Hepatocyte (in vitro differentiated cells): Measurements from ENCODE around the gene ZNF283. TPM values are rescaled to one million over a fixed set of nuclear protein-coding genes. Genes with fewer than 3 reads are reported as not detected.
A peak's percentile ranks its signal among the peaks of the same experiment; 100 is the strongest.

ENCODE experiments used
- DNase-seq: peaks from one replicate; pipeline ENCODE4 v3.0.0-alpha.2; 2016; ENCODE audit warnings: low spot score
- H2AFZ ChIP-seq: fragments of 200-600 bp; sonication (generic); 2 replicates; pipeline ENCODE4 v1.6.0; 2016; ENCODE audit warnings: antibody characterized with exemption, mild to moderate bottlenecking
- H3K27ac ChIP-seq: fragments of 200-600 bp; sonication (generic); 2 replicates; pipeline ENCODE4 v1.5.1; 2016; ENCODE audit warnings: mild to moderate bottlenecking
- H3K27me3 ChIP-seq: fragments of 200-600 bp; sonication (generic); 2 replicates; pipeline ENCODE4 v1.6.1; 2016
- H3K36me3 ChIP-seq: fragments of 200-600 bp; sonication (generic); replicated peaks from 2 replicates; pipeline ENCODE4 v1.5.1; 2016; ENCODE audit warnings: low read depth; ENCODE audit not compliant: insufficient read depth
- H3K4me1 ChIP-seq: fragments of 200-600 bp; sonication (generic); 2 replicates; pipeline ENCODE4 v1.5.1; 2016; ENCODE audit warnings: mild to moderate bottlenecking, moderate library complexity; ENCODE audit not compliant: insufficient read depth
- H3K4me2 ChIP-seq: fragments of 200-600 bp; sonication (generic); 2 replicates; pipeline ENCODE4 v1.6.0; 2016
- H3K4me3 ChIP-seq: fragments of 200-600 bp; sonication (generic); 2 replicates; pipeline ENCODE4 v1.5.1; 2016; ENCODE audit warnings: mild to moderate bottlenecking
- H3K79me2 ChIP-seq: fragments of 200-600 bp; sonication (generic); 2 replicates; pipeline ENCODE4 v1.6.0; 2017; ENCODE audit warnings: mild to moderate bottlenecking
- H3K9me2 ChIP-seq: fragments of 200-600 bp; sonication (generic); replicated peaks from 2 replicates; pipeline ENCODE4 v1.6.0; 2017; ENCODE audit warnings: mild to moderate bottlenecking; ENCODE audit not compliant: insufficient read depth
- H3K9me3 ChIP-seq: fragments of 200-600 bp; sonication (generic); 2 replicates; pipeline ENCODE4 v1.5.1; 2016; ENCODE audit warnings: low read depth, mild to moderate bottlenecking
- H4K20me1 ChIP-seq: fragments of 200-600 bp; sonication (generic); 2 replicates; pipeline ENCODE4 v1.6.0; 2016; ENCODE audit warnings: mild to moderate bottlenecking; ENCODE audit not compliant: insufficient read depth, poor library complexity, severe bottlenecking
- CTCF ChIP-seq: fragments of 200-600 bp; sonication (generic); IDR thresholded peaks from 2 replicates; pipeline ENCODE4 v1.5.1; 2016; ENCODE audit warnings: antibody characterized with exemption, mild to moderate bottlenecking; ENCODE audit not compliant: poor library complexity
- EZH2 ChIP-seq: fragments of 200-600 bp; sonication (generic); IDR thresholded peaks from 2 replicates; pipeline ENCODE4 v1.6.1; 2016; ENCODE audit warnings: antibody characterized with exemption, mild to moderate bottlenecking, borderline replicate concordance
- EZH2phosphoT487 ChIP-seq: fragments of 200-600 bp; sonication (generic); IDR thresholded peaks from one replicate; pipeline ENCODE4 v1.6.1; 2018; ENCODE audit warnings: antibody characterized with exemption, mild to moderate bottlenecking, low read depth, moderate library complexity; ENCODE audit not compliant: unreplicated experiment, severe bottlenecking
- WGBS: methylation state at CpG from one replicate; pipeline ENCODE4 v1.1.6; 2016; ENCODE audit warnings: low lambda C conversion rate; ENCODE audit errors: missing lambda C conversion rate; 5-methylcytosine and 5-hydroxymethylcytosine counted together
- polyA plus RNA-seq: library from polyadenylated mRNA; unstranded; fragments of >200 nt; fragmentation: Nextera tagmentation; extraction: Ambion mirVana; gene quantifications from 2 replicates; pipeline ENCODE4 v1.2.1, GENCODE V29; 2016
- total RNA-seq: library from RNA; depleted of rRNA; stranded (reverse); fragments of >200 nt; gene quantifications from 2 replicates; pipeline ENCODE4 v1.2.3, GENCODE V29; 2014

The ZNF283 gene
- total and polyA plus RNA-seq, 2 experiments from 2014 or later: 1.8 to 10.7 TPM

- Histone ChIP-seq H3K79me2 (no peaks in the 10 kb centered on the region), H3K4me3 (no peak overlapping the region)
These were observed 47.3 kb upstream of the ZNF283 start for GRCh38 chr19:43779820-43780219.

GRCh38 chr19:43780706-43781525, 46.2 kb upstream of the ZNF283 start, which contains the start of gene KCNN4:
KCNN4 (minus strand) TSS chr19:43780973; CDS start chr19:43780861, 112 bp downstream.
- TF ChIP-seq EZH2: no peak
- TF ChIP-seq CTCF: no peak
- WGBS: 62% methylated on average over 17 of the region's 19 CpGs
- no peak within 1 kb of the TSS for H2AFZ ChIP-seq
- no peak within 1 kb of the TSS for H3K4me3 ChIP-seq
- H3K4me1 ChIP-seq: no peaks in the 10 kb centered on the region
- no peaks in the 10 kb centered on the region for H3K9me3 ChIP-seq
- DNase-seq: peak; percentile 58
- no peaks in the 10 kb centered on the region for H3K9me2 ChIP-seq
- no peaks in the 10 kb centered on the region for H4K20me1 ChIP-seq
- H3K79me2 ChIP-seq: no peaks in the 10 kb centered on the region
- no peak within 1 kb of the TSS for H3K27ac ChIP-seq
- H3K4me2 ChIP-seq: peak within 1 kb of the TSS; percentile 53
- no peaks in the 10 kb centered on the region for H3K36me3 ChIP-seq
- no peaks in the 10 kb centered on the region for H3K27me3 ChIP-seq

More at GRCh38 chr19:43779820-43780219, 47.3 kb upstream of the ZNF283 start:
- Histone ChIP-seq H4K20me1 (no peaks in the 10 kb centered on the region), H2AFZ (no peak overlapping the region), H3K36me3 (no peaks in the 10 kb centered on the region), H3K9me2 (no peaks in the 10 kb centered on the region), H3K27ac (no peak overlapping the region), H3K4me1 (peaks cover 5% of the 10 kb centered on the region), H3K9me3 (no peaks in the 10 kb centered on the region), H3K27me3 (no peaks in the 10 kb centered on the region), H3K4me2 (peak overlapping the region; percentile 53)
- DNase-seq: peak; percentile 14
- no peak for TF ChIP-seq EZH2
- 40% methylated on average over 3 of the region's 3 CpGs for WGBS

GRCh38 chr19:43781630-43782310, 45.4 kb upstream of the ZNF283 start:
- H3K27ac ChIP-seq: no peak overlapping the region
- TF ChIP-seq CTCF: no peak
- no peak for TF ChIP-seq EZH2phosphoT487
- no peak for TF ChIP-seq EZH2
- no peaks in the 10 kb centered on the region for H4K20me1 ChIP-seq
- no peak overlapping the region for H2AFZ ChIP-seq
- H3K4me1 ChIP-seq: no peaks in the 10 kb centered on the region
- WGBS: 94% methylated on average over 14 of the region's 14 CpGs
- no peaks in the 10 kb centered on the region for H3K9me2 ChIP-seq
- H3K4me2 ChIP-seq: no peak overlapping the region
- no peaks in the 10 kb centered on the region for H3K36me3 ChIP-seq
- no peak for DNase-seq
- H3K9me3 ChIP-seq: no peaks in the 10 kb centered on the region
- H3K79me2 ChIP-seq: no peaks in the 10 kb centered on the region
- no peak overlapping the region for H3K4me3 ChIP-seq
- no peaks in the 10 kb centered on the region for H3K27me3 ChIP-seq

- Histone ChIP-seq H2AFZ (no peak overlapping the region), H3K79me2 (no peaks in the 10 kb centered on the region), H4K20me1 (no peaks in the 10 kb centered on the region), H3K4me3 (no peak overlapping the region), H3K4me1 (no peaks in the 10 kb centered on the region), H3K36me3 (no peaks in the 10 kb centered on the region), H3K9me3 (no peaks in the 10 kb centered on the region), H3K4me2 (no peak overlapping the region), H3K27ac (no peak overlapping the region), H3K9me2 (no peaks in the 10 kb centered on the region), H3K27me3 (no peaks in the 10 kb centered on the region)
- DNase-seq: no peak
- 71% methylated on average over 8 of the region's 8 CpGs for WGBS
- TF ChIP-seq EZH2phosphoT487: no peak
- no peak for TF ChIP-seq EZH2
- no peak for TF ChIP-seq CTCF
These were observed 44.8 kb upstream of the ZNF283 start for GRCh38 chr19:43782311-43782660.
